ENCODE data around the gene ATP13A3.

ATP13A3 gene

GRCh38 chr3:194387276-194387675, 99.5 kb downstream of the ATP13A3 start:
- no peak for DNase-seq

GRCh38 chr3:194386648-194387047, 100.2 kb downstream of the ATP13A3 start:
- peak; percentile 40 for DNase-seq

- no peak for DNase-seq
Measured at GRCh38 chr3:194386066-194386465, 100.7 kb downstream of the ATP13A3 start.

- DNase-seq = no peak
Measured at GRCh38 chr3:194384569-194385001, 102.2 kb downstream of the ATP13A3 start.

- no peak for DNase-seq
Measured at GRCh38 chr3:194384156-194384555, 102.6 kb downstream of the ATP13A3 start.

GRCh38 chr3:194383276-194383940, 103.4 kb downstream of the ATP13A3 start:
- no peak for DNase-seq

GRCh38 chr3:194382892-194383223, 103.9 kb downstream of the ATP13A3 start:
- DNase-seq = no peak

- no peak for DNase-seq
Measured at GRCh38 chr3:194382196-194382891, 104.5 kb downstream of the ATP13A3 start.

GRCh38 chr3:194381460-194381875, 105.3 kb downstream of the ATP13A3 start:
- no peak for DNase-seq

- no peak for DNase-seq
Measured at GRCh38 chr3:194380326-194380725, 106.5 kb downstream of the ATP13A3 start.

- peak; percentile 74 for DNase-seq
Measured at GRCh38 chr3:194379651-194380050, 107.2 kb downstream of the ATP13A3 start.

- DNase-seq = no peak
Measured at GRCh38 chr3:194379231-194379630, 107.6 kb downstream of the ATP13A3 start.

- DNase-seq = no peak
Measured at GRCh38 chr3:194377708-194378107, 109.1 kb downstream of the ATP13A3 start.

- no peak for DNase-seq
Measured at GRCh38 chr3:194376241-194376560, 110.6 kb downstream of the ATP13A3 start.

GRCh38 chr3:194375473-194376240, 111.1 kb downstream of the ATP13A3 start:
- peak; percentile 65 for DNase-seq

- no peak for DNase-seq
Measured at GRCh38 chr3:194374935-194375334, 111.9 kb downstream of the ATP13A3 start.

GRCh38 chr3:194373899-194374298, 112.9 kb downstream of the ATP13A3 start:
- no peak for DNase-seq

GRCh38 chr3:194373028-194373427, 113.8 kb downstream of the ATP13A3 start:
- DNase-seq = no peak

GRCh38 chr3:194370753-194371152, 116.0 kb downstream of the ATP13A3 start:
- no peak for DNase-seq

- no peak for DNase-seq
Measured at GRCh38 chr3:194369522-194370279, 117.1 kb downstream of the ATP13A3 start, which contains the start of gene LRRC15. Gene LRRC15 (minus strand): TSS chr3:194369743. CDS start chr3:194361043, 8,700 bp downstream.

GRCh38 chr3:194368918-194369317, 117.9 kb downstream of the ATP13A3 start:
- no peak for DNase-seq

GRCh38 chr3:194367992-194368841, 118.6 kb downstream of the ATP13A3 start:
- no peak for DNase-seq
